GM19240 (cell line): ENCODE measurements around the gene POLG.

Experiments used
- DNase-seq: peaks from one replicate; pipeline ENCODE4 v3.0.0; 2011; ENCODE audit warnings: low spot score; ENCODE audit not compliant: insufficient read length

Gene POLG

DNA sequence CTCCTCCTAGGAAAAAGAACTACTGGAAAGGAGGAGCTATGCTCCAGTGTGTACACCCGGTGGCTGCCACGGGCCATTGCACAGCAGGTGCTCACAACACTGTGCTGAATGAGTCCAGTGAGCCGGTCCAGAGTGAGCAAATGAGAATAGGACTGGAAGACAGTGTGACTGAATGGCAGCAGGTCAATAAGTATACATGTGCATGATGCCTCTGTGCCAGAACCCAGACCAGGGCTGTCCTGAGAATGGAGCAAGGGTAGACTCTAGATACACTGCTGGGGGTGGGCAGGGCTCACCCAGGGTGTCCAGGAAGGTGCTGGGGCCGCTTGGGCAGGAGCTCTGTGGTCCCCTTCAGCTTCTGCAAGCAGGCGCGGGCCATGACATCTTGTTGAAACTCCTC lies 8.3 kb downstream of the POLG start:
- no peak for DNase-seq

- DNase-seq = no peak
These were observed 9.4 kb downstream of the POLG start for GRCh38 chr15:89325039-89325803.

GRCh38 chr15:89323825-89324224 lies 10.8 kb downstream of the POLG start:
- DNase-seq = no peak

GRCh38 chr15:89322822-89323221 lies 11.8 kb downstream of the POLG start:
- DNase-seq = no peak

GRCh38 chr15:89321521-89322410 lies 12.9 kb downstream of the POLG start:
- no peak for DNase-seq

DNA sequence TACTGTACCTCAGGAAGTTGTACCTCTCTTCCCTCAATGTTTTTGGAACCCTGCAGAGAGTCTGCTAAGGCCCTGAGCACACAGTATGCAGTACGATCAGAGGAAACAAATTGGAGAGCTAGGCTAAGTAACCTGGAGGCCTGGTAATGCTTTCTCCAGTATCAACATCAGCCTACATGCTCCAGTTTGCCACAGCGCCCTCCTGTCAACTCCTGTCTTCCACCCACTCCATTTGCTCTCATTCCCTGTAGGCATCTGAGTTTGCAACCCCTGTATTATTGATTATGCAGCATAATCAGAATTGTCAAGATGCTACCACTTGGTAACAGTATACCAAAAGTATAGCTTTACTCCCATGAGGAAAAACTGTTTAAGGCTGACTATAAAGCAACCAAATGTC lies 14.4 kb downstream of the POLG start:
- DNase-seq = no peak

- DNase-seq = no peak
These were observed 14.9 kb downstream of the POLG start for GRCh38 chr15:89319678-89320077.

DNA sequence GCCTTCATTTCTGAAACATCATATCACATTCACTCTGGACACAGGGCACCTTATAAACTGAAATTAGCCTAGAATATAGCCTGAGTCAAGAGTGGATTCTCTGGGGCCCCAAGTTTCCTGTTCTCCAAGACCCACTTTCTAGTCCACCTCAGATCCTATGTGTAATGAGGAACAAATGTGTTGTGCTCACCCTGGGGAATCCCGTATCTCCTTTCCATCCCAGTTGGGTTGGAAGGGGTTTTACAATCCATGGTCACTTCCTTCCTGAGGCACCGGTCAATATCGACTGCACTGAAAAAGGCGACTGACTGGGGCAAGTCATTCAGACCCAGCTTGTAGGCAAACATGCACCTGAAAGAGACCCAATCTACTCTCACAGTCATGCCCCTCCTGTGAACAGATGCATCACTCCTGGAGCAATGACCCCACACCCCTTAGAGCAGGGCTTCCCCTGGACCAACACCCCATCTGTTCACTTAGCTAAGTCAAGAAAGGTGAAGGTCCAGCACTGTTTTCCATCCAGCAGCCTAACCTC lies 17.4 kb downstream of the POLG start:
- DNase-seq = no peak

DNA sequence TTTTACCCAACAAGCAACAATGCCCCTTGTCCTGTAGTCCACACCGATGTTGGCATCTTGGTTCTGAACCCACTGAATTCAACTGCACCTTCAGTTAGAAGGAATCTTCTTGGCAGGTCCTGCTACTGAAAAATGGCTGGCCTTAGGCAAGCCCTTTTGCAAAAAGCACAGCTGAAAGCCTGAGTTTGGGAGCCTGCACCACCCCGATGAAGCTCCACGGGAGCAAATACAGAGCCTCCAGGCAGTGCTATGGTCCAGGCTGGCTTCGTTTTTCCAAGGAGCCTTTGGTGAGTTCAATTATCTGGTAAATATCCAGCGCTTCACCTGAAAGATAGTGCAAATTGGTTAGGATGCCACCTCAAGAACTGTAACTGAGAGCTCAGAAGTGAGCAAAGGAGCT lies 18.1 kb downstream of the POLG start:
- no peak for DNase-seq

DNA sequence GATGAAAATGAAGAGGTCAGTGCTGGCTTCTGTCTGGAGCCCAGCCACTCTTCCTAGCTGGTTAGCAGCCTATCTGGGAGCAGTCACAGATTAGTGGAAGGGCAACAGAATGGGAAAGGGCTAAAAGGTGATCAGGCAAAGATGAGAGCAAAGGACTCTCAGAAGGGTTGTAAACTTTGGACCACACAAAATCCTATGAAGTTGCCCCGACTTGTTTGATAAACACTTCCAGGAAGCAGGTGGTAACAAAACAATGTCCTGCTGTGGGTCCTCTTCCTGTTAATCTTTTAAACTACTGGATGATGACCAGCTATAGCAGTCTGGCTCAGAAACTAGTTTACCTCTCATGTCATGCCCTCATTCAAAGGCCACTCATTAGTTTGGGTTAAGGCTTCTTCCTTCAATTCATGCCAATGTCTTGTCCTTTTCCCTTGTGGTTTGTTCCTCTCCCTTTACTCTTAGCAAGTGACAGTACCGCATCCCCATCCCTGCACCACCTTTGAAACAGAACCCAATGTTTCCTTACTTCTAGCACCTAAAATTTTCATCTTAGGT lies 19.2 kb downstream of the POLG start:
- DNase-seq = no peak

DNA sequence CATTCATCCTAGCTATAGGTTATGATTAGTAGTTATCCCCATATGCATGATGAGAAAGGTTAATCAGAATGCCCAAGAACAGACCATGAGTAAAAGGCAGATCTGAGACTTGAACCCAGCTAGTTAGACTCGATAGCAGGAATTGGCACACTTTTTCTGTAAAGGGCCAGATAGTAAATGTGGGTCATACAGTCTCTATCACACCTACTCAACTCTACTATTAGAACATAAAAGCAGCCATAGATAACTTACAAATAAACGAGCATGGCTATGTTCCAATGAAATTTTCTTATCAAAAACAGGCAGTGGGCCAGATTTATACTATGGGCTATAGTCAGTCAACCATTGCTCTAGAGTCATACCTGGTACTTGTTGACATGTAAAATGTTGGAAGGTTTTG lies 24.6 kb downstream of the POLG start:
- DNase-seq = no peak

- DNase-seq = no peak
These were observed 26.4 kb downstream of the POLG start for GRCh38 chr15:89308236-89308635.

- no peak for DNase-seq
These were observed 26.8 kb downstream of the POLG start for GRCh38 chr15:89307791-89308190.

DNA sequence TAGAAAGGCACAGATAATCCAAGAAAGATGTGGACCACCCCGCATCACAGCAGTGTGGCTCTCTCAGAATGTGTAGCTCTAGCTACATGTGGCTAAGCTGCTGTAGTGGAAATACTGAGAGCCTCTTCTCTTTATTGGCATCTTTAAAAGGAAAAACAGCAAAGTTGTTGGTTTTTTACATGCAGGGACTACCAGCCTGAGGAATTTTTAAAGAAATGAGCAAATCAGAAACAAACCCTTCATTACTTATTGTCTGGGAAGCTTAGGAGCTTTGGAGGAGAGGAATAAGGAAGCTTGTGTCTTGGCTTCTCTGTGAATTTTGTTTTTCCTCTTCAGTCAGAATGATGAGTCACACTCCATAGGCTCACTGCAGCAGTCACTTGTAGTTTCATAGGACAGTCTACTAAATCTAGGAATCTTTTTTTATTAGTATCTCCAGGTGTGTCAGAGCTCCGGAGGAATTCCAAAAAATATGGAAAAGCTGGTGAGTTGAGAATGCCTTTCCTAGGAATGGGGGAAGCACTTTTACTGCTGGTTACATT lies 27.5 kb downstream of the POLG start:
- DNase-seq = no peak

- no peak for DNase-seq
These were observed 29.2 kb downstream of the POLG start for GRCh38 chr15:89305395-89305794.

GRCh38 chr15:89303986-89304385 lies 30.6 kb downstream of the POLG start:
- no peak for DNase-seq

GRCh38 chr15:89301304-89302089 lies 33.1 kb downstream of the POLG start:
- DNase-seq = no peak

DNA sequence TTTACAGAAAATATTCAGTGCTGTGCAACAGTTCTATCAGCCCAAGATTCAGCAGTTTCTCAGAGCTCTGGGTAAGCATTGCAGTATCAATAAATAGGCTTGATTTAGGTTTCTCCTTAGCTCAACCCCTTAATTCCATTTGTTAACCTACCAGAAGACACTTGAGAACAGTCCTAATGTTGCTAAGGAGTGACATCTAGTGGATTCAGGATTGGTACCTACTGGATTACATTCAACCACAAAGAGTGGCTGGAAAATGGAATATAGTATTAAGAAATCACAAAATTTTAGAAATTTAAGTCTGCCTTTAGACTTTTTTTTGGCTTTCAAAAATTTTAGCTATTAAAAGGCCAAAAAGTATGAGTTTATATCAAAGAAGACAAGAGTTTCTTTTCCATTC lies 34.7 kb downstream of the POLG start:
- no peak for DNase-seq

- no peak for DNase-seq
These were observed 41.6 kb downstream of the POLG start for GRCh38 chr15:89293012-89293411.

GRCh38 chr15:89291934-89292438 lies 42.6 kb downstream of the POLG start:
- DNase-seq = no peak

- no peak for DNase-seq
These were observed 51.4 kb downstream of the POLG start for GRCh38 chr15:89283201-89283600.
